NCI-H82 treated with DMSO at 0.1 percent for 48 hours (cell line): ENCODE measurements around the gene HFE.
"Not testable (repeated sequence)": the region's sequence is repeated elsewhere in the genome, so short reads cannot be mapped to it uniquely, and the experiment has no call there.

ENCODE experiments used
- DNase-seq: peaks from one replicate; lab custom pipeline; 2025; ENCODE audit not compliant: unreplicated experiment; lab: John Stamatoyannopoulos, UW

HFE gene, protein sequence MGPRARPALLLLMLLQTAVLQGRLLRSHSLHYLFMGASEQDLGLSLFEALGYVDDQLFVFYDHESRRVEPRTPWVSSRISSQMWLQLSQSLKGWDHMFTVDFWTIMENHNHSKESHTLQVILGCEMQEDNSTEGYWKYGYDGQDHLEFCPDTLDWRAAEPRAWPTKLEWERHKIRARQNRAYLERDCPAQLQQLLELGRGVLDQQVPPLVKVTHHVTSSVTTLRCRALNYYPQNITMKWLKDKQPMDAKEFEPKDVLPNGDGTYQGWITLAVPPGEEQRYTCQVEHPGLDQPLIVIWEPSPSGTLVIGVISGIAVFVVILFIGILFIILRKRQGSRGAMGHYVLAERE

GRCh38 chr6:26087284-26088115, at the start of gene HFE:
TSS of gene HFE (plus strand) at chr6:26087429. CDS start at chr6:26087441, 12 bp downstream.
- no peak for DNase-seq

GRCh38 chr6:26041946-26042345, 45.3 kb upstream of the HFE start:
- no peak for DNase-seq

DNA sequence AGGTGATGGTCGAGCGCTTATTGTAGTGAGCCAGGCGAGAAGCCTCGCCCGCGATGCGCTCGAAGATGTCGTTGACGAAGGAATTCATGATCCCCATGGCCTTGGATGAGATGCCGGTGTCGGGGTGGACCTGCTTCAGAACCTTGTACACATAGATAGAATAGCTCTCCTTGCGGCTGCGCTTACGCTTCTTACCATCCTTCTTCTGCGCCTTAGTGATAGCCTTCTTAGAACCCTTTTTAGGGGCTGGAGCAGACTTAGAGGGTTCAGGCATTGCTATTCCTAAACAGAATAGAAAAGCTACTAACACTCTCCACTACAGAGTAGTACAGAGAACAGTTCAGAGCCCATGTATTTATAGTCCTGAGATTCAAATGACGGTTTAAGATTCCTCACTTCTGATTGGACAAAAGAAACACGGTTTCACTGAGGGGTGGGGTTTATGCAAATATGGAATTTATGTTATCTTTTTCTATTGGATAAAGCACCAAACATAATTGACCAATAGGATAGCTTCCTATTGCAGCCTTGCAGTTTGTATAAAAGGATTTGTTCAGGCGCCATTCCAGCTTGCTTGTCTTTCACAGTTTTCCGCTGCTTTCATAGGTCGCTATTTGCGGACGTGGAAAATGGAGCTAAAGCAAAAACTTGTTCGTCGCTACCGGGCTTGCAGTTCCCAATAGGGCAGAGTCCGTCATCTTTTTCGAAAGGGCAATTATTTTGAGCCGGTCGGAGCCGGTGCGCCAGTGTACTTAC, 43.7 kb upstream of the HFE start:
- no peak for DNase-seq

DNA sequence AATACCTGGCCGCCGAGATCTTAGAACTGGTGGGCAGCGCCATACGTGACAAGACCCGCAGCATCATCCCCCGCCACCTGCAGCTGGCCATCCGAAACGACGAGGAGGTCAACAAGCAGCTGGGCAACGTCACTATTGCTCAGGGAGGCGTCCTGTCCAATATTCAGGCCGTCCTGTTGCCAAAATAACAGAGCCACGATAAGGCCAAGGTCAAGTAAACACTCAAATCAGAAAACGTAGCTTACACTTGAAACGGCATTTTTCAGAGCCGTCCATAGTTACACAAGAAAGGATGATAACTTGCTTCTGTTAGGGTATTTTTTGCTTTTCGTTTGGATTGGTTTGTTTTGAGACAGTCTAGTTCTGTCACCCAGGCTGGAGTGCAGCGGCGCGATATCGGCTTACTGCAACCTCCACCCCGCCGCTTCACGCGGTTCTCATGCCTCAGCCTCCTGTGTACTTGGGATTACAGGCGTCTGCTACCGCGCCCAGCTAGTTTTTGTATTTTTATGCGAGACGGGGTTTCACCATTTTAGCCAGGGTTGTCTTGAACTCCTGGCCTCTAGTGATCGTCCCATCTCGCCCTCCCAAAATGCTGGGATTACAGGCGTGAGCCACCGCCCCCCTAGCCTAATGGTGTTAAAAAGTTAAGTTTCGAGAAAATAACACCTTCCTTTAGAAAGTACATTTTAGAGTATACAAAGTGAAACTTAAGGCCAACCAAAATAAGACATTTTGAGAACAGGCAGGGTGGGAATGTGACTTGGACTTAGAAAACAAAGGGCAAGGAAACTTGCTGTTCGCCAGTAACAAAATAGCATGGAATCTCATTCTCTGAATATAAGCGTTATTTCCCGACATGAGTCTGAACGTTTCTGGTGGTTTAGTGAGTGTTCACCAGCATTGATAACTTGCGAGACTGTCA, 42.8 kb upstream of the HFE start:
- no peak for DNase-seq

GRCh38 chr6:26045065-26045927, 41.9 kb upstream of the HFE start:
- DNase-seq: no peak

GRCh38 chr6:26045928-26046368, 41.3 kb upstream of the HFE start:
- no peak for DNase-seq

GRCh38 chr6:26047329-26047728, 39.9 kb upstream of the HFE start:
- DNase-seq: not testable (repeated sequence)

- DNase-seq: peak; percentile 84
Observed at GRCh38 chr6:26048590-26048989, 38.6 kb upstream of the HFE start.

DNA sequence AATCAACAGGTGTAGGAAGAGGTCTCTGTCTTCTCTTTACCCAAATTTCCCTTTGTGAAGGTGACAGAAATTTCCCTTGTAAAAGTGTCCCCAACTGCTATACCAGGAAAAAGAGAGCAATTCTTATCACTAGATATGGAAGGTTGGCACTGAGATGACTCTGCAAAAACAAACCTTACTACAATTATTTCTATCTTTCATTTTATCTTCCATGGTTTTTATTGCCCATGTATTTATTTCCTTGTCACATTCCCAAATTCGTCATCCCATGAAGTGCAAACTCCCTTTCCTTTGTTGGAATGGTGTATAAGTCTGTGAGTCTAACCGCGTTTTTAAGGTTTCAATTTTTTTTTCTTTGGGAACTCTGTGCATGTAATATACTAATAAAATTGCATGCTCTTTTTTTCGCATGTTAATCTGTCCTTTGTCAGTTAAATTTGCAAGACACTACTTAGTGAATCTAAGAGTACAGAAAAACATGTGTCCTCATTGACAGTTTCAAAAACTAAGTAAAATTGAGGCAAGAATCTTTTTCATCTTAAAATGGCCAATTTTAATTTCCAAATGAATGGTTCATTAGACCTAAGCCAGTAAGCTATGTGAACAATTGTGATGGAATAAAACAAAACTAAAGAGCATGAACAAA, 35.4 kb upstream of the HFE start:
- no peak for DNase-seq

- DNase-seq: not testable (repeated sequence)
Observed at GRCh38 chr6:26052762-26053250, 34.4 kb upstream of the HFE start.

DNA sequence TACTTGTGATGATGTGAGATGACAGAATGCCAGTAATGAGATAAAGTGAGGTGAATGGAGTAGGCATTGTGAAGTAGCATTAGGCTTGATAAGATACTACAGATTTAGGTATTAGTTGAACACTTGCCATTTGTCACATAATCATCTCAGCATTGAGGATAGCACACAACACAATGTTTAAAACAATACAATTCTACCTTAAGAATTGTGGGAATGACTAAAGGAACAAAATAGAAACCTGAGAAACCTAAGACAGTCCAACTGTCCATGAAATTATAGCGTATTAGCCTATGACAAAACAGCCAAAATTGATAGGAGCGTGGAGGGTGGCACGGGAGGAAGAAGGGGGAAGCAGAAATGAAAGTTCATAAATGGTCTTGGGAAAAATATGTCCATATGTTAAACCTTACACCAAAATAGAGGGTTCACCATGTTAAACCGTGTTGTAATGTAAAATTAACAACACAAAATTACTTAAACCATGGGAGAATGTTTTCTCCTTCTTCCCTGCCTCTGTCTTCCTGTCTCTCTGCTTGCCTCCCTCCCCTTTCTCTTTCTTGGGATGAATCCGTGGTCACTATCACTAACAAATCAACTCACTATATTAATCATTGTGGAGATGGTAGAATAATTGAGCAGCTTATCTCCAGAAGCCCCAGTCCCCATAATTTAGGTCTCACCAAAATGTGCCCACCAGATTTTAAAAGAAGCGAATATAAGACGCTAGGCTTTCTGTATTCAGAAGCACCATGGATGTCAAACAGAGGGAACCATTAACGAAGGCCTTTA, 33.0 kb upstream of the HFE start:
- peak; percentile 63 for DNase-seq

DNA sequence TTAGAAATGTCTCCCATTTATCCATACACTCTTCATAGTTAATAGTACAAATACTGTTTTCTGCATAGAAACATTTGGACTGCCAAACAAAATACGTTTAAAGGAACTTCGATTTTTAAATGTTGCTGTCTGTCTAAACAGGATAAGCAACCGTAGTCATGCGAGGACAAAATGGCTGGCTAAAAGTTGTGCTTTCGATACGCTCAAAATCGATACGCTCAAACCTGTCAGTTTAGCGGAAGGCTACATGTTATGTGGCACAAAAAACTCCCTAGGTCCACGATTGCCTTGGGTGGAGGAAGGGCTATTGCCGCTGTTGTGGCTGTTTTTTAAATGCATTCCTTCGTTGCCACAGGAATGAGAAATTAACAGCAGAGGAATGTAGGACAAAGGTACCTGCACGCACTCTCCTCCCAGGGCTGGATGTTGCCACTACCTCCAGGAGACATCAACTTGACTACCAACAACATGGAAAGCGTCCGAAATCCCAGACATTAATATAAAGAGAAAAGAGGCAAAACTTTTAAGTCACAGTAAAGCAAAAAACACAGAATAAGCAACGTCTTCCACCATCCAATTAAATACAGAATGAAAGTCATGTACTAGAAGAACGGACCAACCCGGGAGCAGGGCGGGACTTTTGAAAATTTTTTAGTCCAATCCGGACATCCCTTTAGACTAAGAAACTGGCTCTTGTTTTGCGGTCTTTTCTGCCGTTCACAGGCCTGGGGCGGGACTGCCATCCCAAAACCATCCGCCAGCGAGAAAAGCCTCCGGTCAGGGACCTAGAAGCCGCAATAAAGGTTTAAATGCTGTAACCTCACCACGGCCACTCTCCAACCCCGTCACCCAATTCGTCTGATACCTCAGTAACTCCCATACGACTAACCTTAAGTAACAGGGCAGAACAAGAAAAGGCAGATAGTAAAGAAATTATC, 32.2 kb upstream of the HFE start:
- DNase-seq: peak; percentile 95

DNA sequence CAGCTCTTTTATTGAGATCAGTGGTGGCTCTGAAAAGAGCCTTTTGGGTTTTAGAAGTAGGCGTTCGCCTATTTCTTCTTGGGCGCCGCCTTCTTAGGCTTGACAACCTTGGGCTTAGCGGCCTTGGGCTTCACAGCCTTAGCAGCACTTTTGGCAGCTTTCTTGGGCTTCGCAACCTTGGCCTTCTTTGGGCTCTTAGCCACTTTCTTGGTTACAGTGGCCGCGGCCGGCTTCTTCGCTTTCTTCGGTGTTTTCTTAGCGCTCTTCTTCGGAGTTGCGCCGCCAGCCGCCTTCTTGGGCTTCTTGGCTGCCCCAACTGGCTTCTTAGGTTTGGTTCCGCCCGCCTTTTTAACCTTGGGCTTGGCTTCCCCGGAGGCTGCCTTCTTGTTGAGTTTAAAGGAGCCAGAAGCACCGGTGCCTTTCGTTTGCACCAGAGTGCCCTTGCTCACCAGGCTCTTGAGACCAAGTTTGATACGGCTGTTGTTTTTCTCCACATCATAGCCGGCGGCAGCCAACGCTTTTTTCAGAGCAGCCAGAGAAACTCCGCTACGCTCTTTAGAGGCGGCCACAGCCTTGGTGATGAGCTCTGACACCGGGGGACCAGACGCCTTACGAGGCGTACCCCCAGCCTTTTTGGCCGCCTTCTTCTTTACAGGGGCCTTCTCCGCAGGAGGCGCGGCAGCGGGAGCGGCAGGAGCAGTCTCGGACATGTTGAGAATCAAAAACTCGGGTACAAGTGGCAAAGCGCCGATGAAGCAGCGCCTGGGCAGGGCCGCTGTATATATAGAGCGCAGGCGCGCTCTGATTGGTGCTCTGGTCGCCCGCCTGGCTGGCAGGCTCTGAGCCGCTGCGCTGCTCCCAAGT, 31.3 kb upstream of the HFE start:
- DNase-seq: peak; percentile 90

DNA sequence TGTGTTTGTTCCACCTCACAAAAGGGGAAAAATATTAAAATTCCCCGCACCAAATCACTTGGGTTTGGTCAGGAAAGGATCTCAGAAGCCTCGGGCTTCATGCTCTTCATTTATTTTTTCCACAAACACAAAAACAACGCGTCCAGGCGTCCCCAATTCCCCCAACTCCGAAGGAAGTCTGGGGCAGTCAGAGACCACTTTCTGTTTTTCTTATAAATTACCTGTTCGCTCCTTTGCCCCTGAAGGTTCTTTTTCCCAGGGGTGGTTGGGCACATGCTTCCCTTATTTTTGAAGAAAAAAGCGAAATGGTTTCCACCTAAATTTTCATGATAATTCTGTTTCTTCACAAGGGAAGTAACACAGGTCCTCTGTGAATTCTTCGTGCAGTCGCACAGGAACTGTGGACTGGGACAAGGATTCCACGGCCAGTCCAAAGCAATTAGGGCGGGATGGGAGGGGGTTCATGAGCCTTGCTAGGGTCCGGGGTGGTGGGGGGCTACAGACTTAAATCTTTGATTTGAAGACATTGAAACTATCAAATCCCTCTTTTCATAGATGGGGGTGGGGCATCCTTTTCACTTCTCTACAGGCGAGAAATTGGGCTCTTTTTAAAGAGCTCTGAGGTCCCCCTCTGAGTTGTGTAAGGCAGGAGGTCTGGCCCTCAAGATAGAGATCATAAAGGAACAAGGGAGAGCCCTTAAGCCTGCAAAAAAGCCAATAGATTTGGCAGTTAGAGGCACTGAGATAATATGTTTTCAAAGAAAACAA, 30.5 kb upstream of the HFE start:
- peak; percentile 64 for DNase-seq

- peak; percentile 89 for DNase-seq
Observed at GRCh38 chr6:26057899-26058298, 29.3 kb upstream of the HFE start.
